Effector memory CD4-positive, alpha-beta T cell (primary cell): ENCODE measurements around the gene CEP89.
"Not testable (repeated sequence)": the region's sequence is repeated elsewhere in the genome, so short reads cannot be mapped to it uniquely, and the experiment has no call there.

Experiments
- DNase-seq, 3 donors: peaks; one replicate each; pipeline ENCODE4 v3.0.0-alpha.2; 2020
- H3K27ac ChIP-seq: 2 replicates; pipeline ENCODE4 v1.7.0; 2013; ENCODE audit warnings: mild to moderate bottlenecking, low read length, moderate library complexity; ENCODE audit not compliant: insufficient read depth, poor library complexity, severe bottlenecking
- H3K27me3 ChIP-seq: replicated peaks from 2 replicates; pipeline ENCODE4 v1.7.0; 2013; ENCODE audit warnings: mild to moderate bottlenecking, low read length; ENCODE audit not compliant: insufficient read depth, control insufficient read depth, poor library complexity, severe bottlenecking
- H3K36me3 ChIP-seq: 2 replicates; pipeline ENCODE4 v1.7.0; 2013; ENCODE audit warnings: mild to moderate bottlenecking, low read length, moderate library complexity; ENCODE audit not compliant: control insufficient read depth, insufficient read depth
- H3K4me1 ChIP-seq: 2 replicates; pipeline ENCODE4 v1.7.0; 2013; ENCODE audit warnings: low read length, mild to moderate bottlenecking; ENCODE audit not compliant: control insufficient read depth, insufficient read depth, poor library complexity, severe bottlenecking
- H3K4me3 ChIP-seq: 2 replicates; pipeline ENCODE4 v1.7.0; 2013; ENCODE audit warnings: low read length, low read depth, mild to moderate bottlenecking; ENCODE audit not compliant: insufficient read depth, poor library complexity, severe bottlenecking
- H3K9me3 ChIP-seq: 2 replicates; pipeline ENCODE4 v1.7.0; 2013; ENCODE audit warnings: mild to moderate bottlenecking, low read length, moderate library complexity; ENCODE audit not compliant: control insufficient read depth

The CEP89 gene

DNA sequence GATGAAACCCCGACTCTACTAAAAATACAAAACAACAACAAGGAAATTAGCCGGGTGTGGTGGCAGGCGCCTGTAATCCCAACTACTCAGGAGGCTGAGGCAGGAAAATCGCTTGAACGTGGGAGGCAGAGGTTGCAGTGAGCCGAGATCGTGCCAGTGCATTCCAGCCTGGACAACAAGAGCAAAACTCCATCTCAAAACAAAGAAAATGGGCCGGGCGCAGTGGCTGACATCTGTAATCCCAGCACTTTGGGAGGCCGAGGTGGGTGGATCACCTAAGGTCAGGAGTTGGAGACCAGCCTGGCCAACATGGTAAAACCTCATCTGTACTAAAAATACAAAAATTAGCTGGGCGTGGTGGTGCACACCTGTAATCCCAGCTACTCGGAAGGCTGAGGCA is 139.7 kb downstream of the CEP89 start:
- H3K36me3 ChIP-seq, H3K9me3 ChIP-seq, H3K4me1 ChIP-seq, H3K27me3 ChIP-seq, H3K27ac ChIP-seq, H3K4me3 ChIP-seq, DNase-seq: not testable (repeated sequence)

DNA sequence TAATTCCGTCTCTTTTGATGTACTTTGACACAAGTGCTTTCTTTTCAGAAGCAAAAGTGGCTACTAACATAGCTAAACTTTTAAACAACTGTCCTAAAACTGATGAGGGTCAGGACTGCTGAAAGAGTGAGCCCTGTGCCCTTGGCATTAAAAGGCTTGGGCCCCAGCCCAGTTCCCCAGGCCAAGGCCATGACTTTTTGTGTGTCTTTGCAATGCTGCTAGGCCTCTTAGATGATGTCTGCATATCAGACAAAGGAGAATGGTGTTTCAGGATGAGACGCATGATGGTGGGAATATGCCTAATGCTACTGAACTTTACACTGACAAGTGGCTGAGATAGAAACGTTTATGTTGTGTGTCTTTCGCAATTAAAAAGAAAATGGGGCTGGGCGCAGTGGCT is 140.1 kb downstream of the CEP89 start:
- Histone ChIP-seq H3K4me1 (no peaks in the 10 kb centered on the region), H3K27me3 (no peaks in the 10 kb centered on the region), H3K36me3 (no peaks in the 10 kb centered on the region), H3K27ac (no peak overlapping the region), H3K4me3 (no peak overlapping the region), H3K9me3 (no peaks in the 10 kb centered on the region)
- no peak for DNase-seq

DNA sequence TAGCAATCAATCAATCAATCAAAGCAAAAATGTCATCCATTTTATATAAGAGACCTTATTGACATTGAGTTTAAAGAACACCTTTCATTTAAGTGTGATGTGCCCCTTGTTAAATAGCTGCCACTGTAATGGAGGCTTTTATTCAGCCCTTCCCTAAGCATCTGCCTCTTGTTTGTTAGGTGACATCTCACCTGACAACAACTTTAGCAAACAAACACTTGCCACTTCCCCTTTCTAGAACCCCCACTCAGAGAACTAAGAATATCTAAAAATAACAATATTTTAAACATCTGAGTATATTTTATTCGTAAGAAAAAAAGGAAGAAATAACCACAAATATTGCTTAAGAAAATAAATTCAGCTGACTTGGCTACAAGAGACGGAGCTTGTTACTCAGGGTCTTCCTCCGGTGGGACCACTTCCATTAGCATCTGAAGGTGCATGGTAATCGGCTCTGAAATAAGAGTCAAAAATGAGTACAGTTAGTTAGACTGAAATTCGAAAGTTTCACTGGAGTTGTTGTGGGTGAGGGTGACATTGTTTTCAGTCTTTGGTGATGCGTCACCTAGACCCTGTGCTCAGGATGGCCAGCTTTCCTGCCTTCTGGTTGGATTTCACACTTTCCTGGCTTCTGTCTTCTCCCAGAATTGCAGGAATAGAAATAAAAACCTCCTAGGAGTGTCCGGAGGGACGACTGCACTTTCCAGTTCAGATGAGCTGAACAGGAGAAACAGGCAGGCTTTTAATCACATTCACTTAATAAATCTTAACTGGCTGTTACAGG is 141.3 kb downstream of the CEP89 start:
- H3K36me3 ChIP-seq, result no peaks in the 10 kb centered on the region
- no peak overlapping the region for H3K4me3 ChIP-seq
- H3K4me1 ChIP-seq, result no peaks in the 10 kb centered on the region
- no peaks in the 10 kb centered on the region for H3K9me3 ChIP-seq
- no peaks in the 10 kb centered on the region for H3K27me3 ChIP-seq
- H3K27ac ChIP-seq, result no peak overlapping the region
- DNase-seq, result no peak

- Histone ChIP-seq H3K9me3 (no peaks in the 10 kb centered on the region), H3K4me3 (no peak overlapping the region), H3K4me1 (no peaks in the 10 kb centered on the region), H3K36me3 (no peaks in the 10 kb centered on the region), H3K27me3 (no peaks in the 10 kb centered on the region), H3K27ac (no peak overlapping the region)
- no peak for DNase-seq
Measured at GRCh38 chr19:32829345-32829896, 142.3 kb downstream of the CEP89 start.

GRCh38 chr19:32828643-32829344 is 143.0 kb downstream of the CEP89 start:
- Histone ChIP-seq H3K4me1 (no peaks in the 10 kb centered on the region), H3K27me3 (no peaks in the 10 kb centered on the region), H3K4me3 (no peak overlapping the region), H3K27ac (no peak overlapping the region), H3K9me3 (no peaks in the 10 kb centered on the region), H3K36me3 (no peaks in the 10 kb centered on the region)
- DNase-seq, result no peak

GRCh38 chr19:32828139-32828538 is 143.6 kb downstream of the CEP89 start:
- Histone ChIP-seq H3K36me3 (no peaks in the 10 kb centered on the region), H3K4me1 (no peaks in the 10 kb centered on the region), H3K27me3 (no peaks in the 10 kb centered on the region), H3K4me3 (no peak overlapping the region), H3K9me3 (no peaks in the 10 kb centered on the region), H3K27ac (no peak overlapping the region)
- DNase-seq, result no peak
